ENCODE measurements around the gene IMPDH1.

Gene IMPDH1

GRCh38 chr7:128364166-128364870, 45.5 kb downstream of the IMPDH1 start:
- H3K4me3 ChIP-seq (ENCODE audit: low read depth, low read length), result no peak overlapping the region
- ChIA-PET CTCF (interaction anchor here (1.4 to 11.5 kb wide), 3 partner anchors 11 to 19 kb away, joined by 4 to 176 read pairs (median 7); no protein-coding TSS in a partner anchor), POLR2A (no interaction called here)
- no peak for DNase-seq (ENCODE audit: low read depth, low spot score)
- TF ChIP-seq, protein P1, sequence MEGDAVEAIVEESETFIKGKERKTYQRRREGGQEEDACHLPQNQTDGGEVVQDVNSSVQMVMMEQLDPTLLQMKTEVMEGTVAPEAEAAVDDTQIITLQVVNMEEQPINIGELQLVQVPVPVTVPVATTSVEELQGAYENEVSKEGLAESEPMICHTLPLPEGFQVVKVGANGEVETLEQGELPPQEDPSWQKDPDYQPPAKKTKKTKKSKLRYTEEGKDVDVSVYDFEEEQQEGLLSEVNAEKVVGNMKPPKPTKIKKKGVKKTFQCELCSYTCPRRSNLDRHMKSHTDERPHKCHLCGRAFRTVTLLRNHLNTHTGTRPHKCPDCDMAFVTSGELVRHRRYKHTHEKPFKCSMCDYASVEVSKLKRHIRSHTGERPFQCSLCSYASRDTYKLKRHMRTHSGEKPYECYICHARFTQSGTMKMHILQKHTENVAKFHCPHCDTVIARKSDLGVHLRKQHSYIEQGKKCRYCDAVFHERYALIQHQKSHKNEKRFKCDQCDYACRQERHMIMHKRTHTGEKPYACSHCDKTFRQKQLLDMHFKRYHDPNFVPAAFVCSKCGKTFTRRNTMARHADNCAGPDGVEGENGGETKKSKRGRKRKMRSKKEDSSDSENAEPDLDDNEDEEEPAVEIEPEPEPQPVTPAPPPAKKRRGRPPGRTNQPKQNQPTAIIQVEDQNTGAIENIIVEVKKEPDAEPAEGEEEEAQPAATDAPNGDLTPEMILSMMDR (IDR thresholded peaks at IDR 0.05; ENCODE audit: insufficient read depth, low read length, missing control alignments), result no peak

DNA sequence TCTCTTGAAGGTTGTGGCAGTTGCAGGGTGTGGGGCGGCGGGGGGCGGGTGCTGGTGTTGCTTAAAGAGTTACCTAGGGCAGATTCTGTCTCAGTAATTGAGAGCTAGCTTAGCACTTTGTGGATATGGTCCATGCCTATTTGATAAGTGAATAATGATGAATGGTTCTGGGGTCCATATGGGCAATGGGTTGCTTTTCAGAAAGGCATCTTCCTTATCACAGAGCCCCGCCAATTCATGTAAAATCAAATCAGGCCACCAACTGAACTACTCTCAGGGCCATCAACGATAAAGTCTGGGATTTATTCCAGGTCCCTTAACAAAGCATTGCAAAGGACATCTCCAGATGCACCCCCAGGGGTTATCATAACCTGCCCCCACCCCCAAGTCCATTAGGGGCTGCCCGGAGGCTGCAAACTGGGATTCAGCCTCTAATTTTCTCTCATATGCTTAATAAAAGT, 46.5 kb downstream of the IMPDH1 start:
- ChIA-PET POLR2A (interaction anchor here (1.5 kb wide), 1 partner anchor 20 kb away, joined by 5 read pairs; the partner anchor contains the start of gene RBM28), CTCF (interaction anchor here (1.1 to 1.7 kb wide), 5 partner anchors 10 to 25 kb away, joined by 3 to 9 read pairs (median 4); no protein-coding TSS in a partner anchor)
- H3K4me3 ChIP-seq (ENCODE audit: low read depth, low read length), result no peak overlapping the region
- TF ChIP-seq, protein P1 (IDR thresholded peaks at IDR 0.05; ENCODE audit: insufficient read depth, low read length, missing control alignments), result no peak
- DNase-seq (ENCODE audit: low read depth, low spot score), result no peak

GRCh38 chr7:128362670-128363069, 47.1 kb downstream of the IMPDH1 start:
- no peak overlapping the region for H3K4me3 ChIP-seq (ENCODE audit: low read depth, low read length)

GRCh38 chr7:128361411-128362379, 48.1 kb downstream of the IMPDH1 start, which contains the start of gene PRRT4:
Gene PRRT4, minus strand, starts transcription at chr7:128361690.
- DNase-seq (ENCODE audit: low read depth, low spot score), result no peak
- TF ChIP-seq, protein P1 (IDR thresholded peaks at IDR 0.05; ENCODE audit: insufficient read depth, low read length, missing control alignments), result no peak
- POLR2A ChIA-PET, result interaction anchor here (1.5 kb wide), 1 partner anchor 18 kb away, joined by 5 read pairs; the partner anchor contains the start of gene RBM28
- CTCF ChIA-PET, result interaction anchor here (0.6 to 5.2 kb wide), 5 partner anchors 12 to 26 kb away, joined by 3 to 47 read pairs (median 5); no protein-coding TSS in a partner anchor
- peak within 1 kb of the TSS; percentile 46 for H3K4me3 ChIP-seq (ENCODE audit: low read depth, low read length)

More at GRCh38 chr7:128362670-128363069, 47.1 kb downstream of the IMPDH1 start:
- DNase-seq (ENCODE audit: low read depth, low spot score), result no peak
- ChIA-PET POLR2A (interaction anchor here (1.5 kb wide), 1 partner anchor 19 kb away, joined by 5 read pairs; the partner anchor contains the start of gene RBM28), CTCF (interaction anchor here (1.1 to 1.7 kb wide), 5 partner anchors 10 to 25 kb away, joined by 3 to 9 read pairs (median 4); no protein-coding TSS in a partner anchor)
- TF ChIP-seq, protein P1 (IDR thresholded peaks at IDR 0.05; ENCODE audit: insufficient read depth, low read length, missing control alignments), result no peak

- POLR2A ChIA-PET, result no interaction called here
- DNase-seq (ENCODE audit: low read depth, low spot score), result no peak
- TF ChIP-seq, protein P1 (IDR thresholded peaks at IDR 0.05; ENCODE audit: insufficient read depth, low read length, missing control alignments), result no peak
- CTCF ChIA-PET, result interaction anchor here (5.2 kb wide), 1 partner anchor 12 kb away, joined by 47 read pairs; no protein-coding TSS in a partner anchor
- no peak overlapping the region for H3K4me3 ChIP-seq (ENCODE audit: low read depth, low read length)
Measured at GRCh38 chr7:128360359-128360678, 49.5 kb downstream of the IMPDH1 start.
